A549 (cell line): ENCODE results near the gene TMOD2. TPM values are rescaled to one million over a fixed set of nuclear protein-coding genes. Genes with fewer than 3 reads are reported as not detected.

Source experiments
- ATAC-seq, 2 experiments: fragments of 200-7000 bp in 1 of 2; fragments of >200 bp in 1 of 2; cut with Nextera tagmentation in 1 of 2; cut with Tn5 transposase in 1 of 2; 3 replicates each; pipeline versions ENCODE4 v1.8.0 to v1.9.1; 2018 to 2020; ENCODE audit warnings: mild to moderate bottlenecking in 1 of 2, moderate library complexity in 1 of 2
- CTCF ChIA-PET: fragments of 300-600 bp; sonication (Branson Sonifier 250); formaldehyde crosslinking; extraction: SDS; loops from one replicate; lab custom pipeline; 2021; ENCODE audit warnings: antibody characterized with exemption, inconsistent platforms; lab: Yijun Ruan, JAX
- POLR2A ChIA-PET: fragments of 350-600 bp; formaldehyde crosslinking; extraction: SDS; loops from one replicate; lab custom pipeline; 2021; ENCODE audit warnings: antibody characterized with exemption, inconsistent platforms; lab: Yijun Ruan, JAX
- DNase-seq, 2 experiments: peaks; one replicate each; pipeline versions ENCODE4 v3.0.0 to v3.0.0-alpha.2; 2011 to 2016; ENCODE audit warnings: low read depth in 1 of 2, low spot score in 1 of 2
- FAIRE-seq: peaks from 2 replicates; lab custom pipeline; 2011; peaks lifted over from hg19 to GRCh38; lab: Jason Lieb, UNC
- H3K27ac ChIP-seq, 2 experiments: fragments of >200 bp; sonication (Bioruptor Twin); formaldehyde crosslinking; 3 replicates each; pipeline ENCODE4 v1.5.1; 2016 to 2017
- H3K4me1 ChIP-seq: fragments of >200 bp; sonication (Bioruptor Twin); formaldehyde crosslinking; 3 replicates; pipeline ENCODE4 v1.6.1; 2016
- H3K4me2 ChIP-seq: fragments of >200 bp; sonication (Bioruptor Twin); formaldehyde crosslinking; 3 replicates; pipeline ENCODE4 v1.6.1; 2016
- H3K4me3 ChIP-seq: fragments of >200 bp; sonication (Bioruptor Twin); formaldehyde crosslinking; 3 replicates; pipeline ENCODE4 v1.5.1; 2016
- H3K9me3 ChIP-seq: fragments of >200 bp; sonication (Bioruptor Twin); formaldehyde crosslinking; 3 replicates; pipeline ENCODE4 v1.6.1; 2016
- CBX8 ChIP-seq: fragments of 200-600 bp; sonication (generic); IDR thresholded peaks from 2 replicates; pipeline ENCODE4 v1.6.1; 2016
- CEBPB ChIP-seq, 2 experiments: fragments of >200 bp in 1 of 2; sonication (Bioruptor Twin) in 1 of 2; formaldehyde crosslinking in 1 of 2; IDR thresholded peaks; 2 replicates each; pipeline ENCODE4 v1.6.1; 2012 to 2016
- CHD4 ChIP-seq: fragments of 200-600 bp; sonication (generic); IDR thresholded peaks from 2 replicates; pipeline ENCODE4 v1.6.1; 2016; ENCODE audit warnings: antibody characterized with exemption, mild to moderate bottlenecking, borderline replicate concordance
- EHMT2 ChIP-seq: fragments of 200-600 bp; sonication (generic); IDR thresholded peaks from 2 replicates; pipeline ENCODE4 v1.6.1; 2016; ENCODE audit warnings: antibody characterized with exemption, low read depth, mild to moderate bottlenecking, moderate library complexity
- FOSB ChIP-seq: fragments of 250-450 bp; sonication (Bioruptor Pico); IDR thresholded peaks from 2 replicates; pipeline ENCODE4 v1.5.0; 2020; ENCODE audit warnings: mild to moderate bottlenecking, moderate library complexity
- FOXS1 ChIP-seq: fragments of 250-450 bp; sonication (Bioruptor Pico); IDR thresholded peaks from 2 replicates; pipeline ENCODE4 v1.5.0; 2020; ENCODE audit warnings: mild to moderate bottlenecking, moderate library complexity
- GATA3 ChIP-seq: IDR thresholded peaks from 2 replicates; pipeline ENCODE4 v1.6.1; 2012; ENCODE audit warnings: borderline replicate concordance
- HES2 ChIP-seq: fragments of >200 bp; sonication (Bioruptor Twin); formaldehyde crosslinking; IDR thresholded peaks from 2 replicates; pipeline ENCODE4 v1.6.1; 2016
- HEYL ChIP-seq: fragments of 250-450 bp; sonication (Bioruptor Pico); IDR thresholded peaks from 2 replicates; pipeline ENCODE4 v1.8.0; 2021; ENCODE audit warnings: mild to moderate bottlenecking, moderate library complexity
- HOXA7 ChIP-seq: fragments of 250-450 bp; sonication (Bioruptor Pico); IDR thresholded peaks from 2 replicates; pipeline ENCODE4 v1.5.0; 2020; ENCODE audit warnings: mild to moderate bottlenecking, moderate library complexity
- JUNB ChIP-seq: fragments of >200 bp; sonication (Bioruptor Twin); formaldehyde crosslinking; IDR thresholded peaks from 2 replicates; pipeline ENCODE4 v1.6.1; 2016
- KDM5A ChIP-seq: fragments of 200-600 bp; sonication (generic); IDR thresholded peaks from 2 replicates; pipeline ENCODE4 v1.6.1; 2016; ENCODE audit warnings: antibody characterized with exemption, mild to moderate bottlenecking
- MAZ ChIP-seq: fragments of 150-350 bp; IDR thresholded peaks from 2 replicates; pipeline ENCODE4 v1.6.1; 2014; ENCODE audit warnings: antibody characterized with exemption, low read depth, low read length, borderline replicate concordance
- NPAS2 ChIP-seq: fragments of 250-450 bp; sonication (Bioruptor Pico); IDR thresholded peaks from 2 replicates; pipeline ENCODE4 v1.8.0; 2022; ENCODE audit warnings: mild to moderate bottlenecking, moderate library complexity, borderline replicate concordance
- NR3C1 ChIP-seq: fragments of >200 bp; sonication (Bioruptor Twin); formaldehyde crosslinking; IDR thresholded peaks from 3 replicates; pipeline ENCODE4 v1.6.1; 2017
- PHF8 ChIP-seq: fragments of 200-600 bp; sonication (generic); IDR thresholded peaks from 2 replicates; pipeline ENCODE4 v1.6.1; 2016; ENCODE audit warnings: low read depth, mild to moderate bottlenecking, antibody characterized with exemption, moderate library complexity, borderline replicate concordance
- POLR2AphosphoS2 ChIP-seq: conservative IDR thresholded peaks from 2 replicates; pipeline ENCODE4 v1.6.1; 2012; ENCODE audit warnings: low read length, improper control_type of control experiment, inconsistent platforms
- RAD21 ChIP-seq, 2 experiments: fragments of >200 bp in 1 of 2; sonication (Bioruptor Twin) in 1 of 2; formaldehyde crosslinking in 1 of 2; IDR thresholded peaks in 1 of 2; conservative IDR thresholded peaks in 1 of 2; 2 replicates in 1 of 2; 3 replicates in 1 of 2; pipeline ENCODE4 v1.6.1; 2012 to 2018; ENCODE audit warnings: inconsistent platforms in 1 of 2
- RARB ChIP-seq: fragments of 250-450 bp; sonication (Bioruptor Pico); IDR thresholded peaks from 2 replicates; pipeline ENCODE4 v1.8.0; 2021; ENCODE audit warnings: mild to moderate bottlenecking, moderate library complexity
- TFCP2L1 ChIP-seq: fragments of 250-450 bp; sonication (Bioruptor Pico); IDR thresholded peaks from 2 replicates; pipeline ENCODE4 v1.5.0; 2021; ENCODE audit warnings: mild to moderate bottlenecking
- TP53 ChIP-seq: fragments of 250-450 bp; sonication (Bioruptor Pico); IDR thresholded peaks from 2 replicates; pipeline ENCODE4 v1.5.0; 2021; ENCODE audit warnings: mild to moderate bottlenecking, moderate library complexity
- ZC3H11A ChIP-seq: fragments of 450-650 bp; IDR thresholded peaks from 2 replicates; pipeline ENCODE4 v1.6.1; 2014; ENCODE audit warnings: antibody characterized with exemption, mild to moderate bottlenecking
- WGBS: methylation state at CpG from one replicate; pipeline ENCODE4 v1.1.6; 2017; ENCODE audit errors: missing lambda C conversion rate; 5-methylcytosine and 5-hydroxymethylcytosine counted together
- polyA plus RNA-seq, 4 experiments: library from polyadenylated mRNA; depleted of rRNA in 3 of 4; stranded (reverse); fragments of >200 nt; fragmentation: RNase III in 1 of 4; extraction: RNeasy Plus Mini Kit Qiagen cat#74134 plus additional on column Dnase treatment in 1 of 4; gene quantifications; 2 replicates in 3 of 4; 3 replicates in 1 of 4; pipeline ENCODE4 v1.2.3, GENCODE V29; 2011 to 2017
- TF ChIP-seq, protein P1 (sequence below): fragments of 450-650 bp; IDR thresholded peaks from 2 replicates; pipeline ENCODE4 v1.6.1; 2014; ENCODE audit warnings: antibody characterized with exemption

TMOD2 gene
- polyA plus RNA-seq, 2 of the 4 experiments (the other 2 are of a cell fraction) = 2.1 to 2.5 TPM

GRCh38 chr15:51757450-51757849, 6.1 kb downstream of the TMOD2 start (continued):
- no peak for TF ChIP-seq CBX8

GRCh38 chr15:51758645-51759044, 7.2 kb downstream of the TMOD2 start:
- TF ChIP-seq KDM5A (no peak), CHD4 (no peak), NR3C1 (no peak), RARB (CRISPR knock-in tag) (no peak), ZC3H11A (no peak), RAD21 (conservative IDR thresholded peaks at IDR 0.05 in 1 of 2, IDR thresholded peaks at IDR 0.05 in 1 of 2) (no peak), NPAS2 (CRISPR knock-in tag) (no peak), FOXS1 (CRISPR knock-in tag) (no peak), MAZ (no peak), PHF8 (no peak), EHMT2 (no peak), HES2 (no peak), TP53 (CRISPR knock-in tag) (no peak), CBX8 (no peak), HOXA7 (no peak), GATA3 (no peak), JUNB (no peak), POLR2AphosphoS2 (no peak), FOSB (CRISPR knock-in tag) (no peak)
- TF ChIP-seq, protein P1, sequence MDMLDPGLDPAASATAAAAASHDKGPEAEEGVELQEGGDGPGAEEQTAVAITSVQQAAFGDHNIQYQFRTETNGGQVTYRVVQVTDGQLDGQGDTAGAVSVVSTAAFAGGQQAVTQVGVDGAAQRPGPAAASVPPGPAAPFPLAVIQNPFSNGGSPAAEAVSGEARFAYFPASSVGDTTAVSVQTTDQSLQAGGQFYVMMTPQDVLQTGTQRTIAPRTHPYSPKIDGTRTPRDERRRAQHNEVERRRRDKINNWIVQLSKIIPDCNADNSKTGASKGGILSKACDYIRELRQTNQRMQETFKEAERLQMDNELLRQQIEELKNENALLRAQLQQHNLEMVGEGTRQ = no peak
- TF ChIP-seq, all 56 proteins: peak for 0
- ATAC-seq = peak; percentile 17 to 38; a peak in 2 of 6 replicates
- Histone ChIP-seq H3K4me3 (no peak overlapping the region), H3K27ac (no peak overlapping the region), H3K4me2 (no peak overlapping the region), H3K4me1 (no peaks in the 10 kb centered on the region), H3K9me3 (no peaks in the 10 kb centered on the region)
- ChIA-PET POLR2A (interaction anchor here (0.7 kb wide), 1 partner anchor 9 kb away, joined by 3 read pairs; no protein-coding TSS in a partner anchor), CTCF (interaction anchor here (0.6 to 16.6 kb wide), 6 partner anchors 9 to 1014 kb away, joined by 3 to 193 read pairs (median 3); partner anchors contain the start of gene LYSMD2)
- FAIRE-seq = no peak
- no peak for DNase-seq
- 33% methylated on average over 1 of the region's 1 CpG for WGBS

DNA sequence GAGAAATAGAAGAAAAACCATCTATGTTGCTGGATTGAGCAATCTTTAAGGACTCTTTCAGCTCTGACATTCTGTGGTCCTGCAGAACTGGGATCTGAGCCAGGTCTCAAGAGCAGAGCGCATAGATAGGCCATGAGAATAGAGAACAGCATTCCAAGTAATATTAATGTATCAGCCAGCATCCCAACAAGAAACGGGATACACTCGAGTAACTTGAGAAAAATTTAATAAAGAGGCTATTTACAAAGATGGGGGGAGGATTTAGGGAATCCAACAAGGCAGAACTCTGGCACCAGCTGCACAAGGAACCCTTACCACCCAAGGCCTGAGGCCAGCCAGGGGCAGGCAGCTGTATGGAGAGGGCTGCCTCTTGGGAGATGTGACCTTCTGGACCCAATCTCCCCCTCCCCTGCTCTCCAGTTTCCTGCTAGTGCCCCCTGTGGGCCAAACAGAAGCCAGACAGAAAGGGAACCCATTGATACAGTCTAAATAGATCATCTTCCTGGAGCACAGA, 8.2 kb downstream of the TMOD2 start:
- 30% methylated on average over 3 of the region's 3 CpGs for WGBS
- H3K4me3 ChIP-seq = no peak overlapping the region
- peak in 1 of 2 experiments; percentile 32; a peak in 1 of 5 replicates for TF ChIP-seq RAD21 (conservative IDR thresholded peaks at IDR 0.05 in 1 of 2, IDR thresholded peaks at IDR 0.05 in 1 of 2)
- TF ChIP-seq CEBPB (IDR thresholded peaks at IDR 0.05) = peak; percentile 31 to 33; a peak in 2 of 4 replicates
- no peak for TF ChIP-seq FOSB (CRISPR knock-in tag)
- no peak for TF ChIP-seq HEYL
- TF ChIP-seq TFCP2L1 (CRISPR knock-in tag) = no peak
- POLR2A ChIA-PET = no interaction called here
- H3K4me2 ChIP-seq = no peak overlapping the region
- no peaks in the 10 kb centered on the region for H3K4me1 ChIP-seq
- ATAC-seq (peak in 1 of 2 experiments; percentile 63; a peak in 3 of 6 replicates), FAIRE-seq (no peak), DNase-seq (no peak)
- CTCF ChIA-PET = interaction anchor here (16.6 kb wide), 1 partner anchor 14 kb away, joined by 193 read pairs; no protein-coding TSS in a partner anchor
- no peak overlapping the region for H3K27ac ChIP-seq
- no peaks in the 10 kb centered on the region for H3K9me3 ChIP-seq
